ENCODE measurements around the gene XYLB.

Gene XYLB

GRCh38 chr3:38353151-38353550 is 6.6 kb downstream of the XYLB start:
- Histone ChIP-seq H3K9me3 (ENCODE audit: insufficient read depth, low read length) (peaks cover 5% of the 10 kb centered on the region; the same call in 1 of the 2 replicates), H3K9ac (ENCODE audit: insufficient read length, low read depth) (no peak overlapping the region), H3K36me3 (ENCODE audit: insufficient read depth, insufficient read length, low read length) (peaks cover 37% of the 10 kb centered on the region), H3K27me3 (ENCODE audit: insufficient read depth, insufficient read length) (no peaks in the 10 kb centered on the region), H3K4me3 (ENCODE audit: insufficient read length, low read depth) (no peak overlapping the region), H3K4me1 (ENCODE audit: insufficient read depth, insufficient read length) (no peaks in the 10 kb centered on the region)
- no peak for DNase-seq (ENCODE audit: low read depth, low spot score)
- TF ChIP-seq SUZ12 (IDR thresholded peaks at IDR 0.05; ENCODE audit: extremely low read depth, insufficient read depth, insufficient read length) (no peak), ZNF274 (IDR thresholded peaks at IDR 0.05; ENCODE audit: low read depth, low read length) (no peak), YY1 (IDR thresholded peaks at IDR 0.05; ENCODE audit: insufficient read depth, insufficient read length) (no peak)

DNA sequence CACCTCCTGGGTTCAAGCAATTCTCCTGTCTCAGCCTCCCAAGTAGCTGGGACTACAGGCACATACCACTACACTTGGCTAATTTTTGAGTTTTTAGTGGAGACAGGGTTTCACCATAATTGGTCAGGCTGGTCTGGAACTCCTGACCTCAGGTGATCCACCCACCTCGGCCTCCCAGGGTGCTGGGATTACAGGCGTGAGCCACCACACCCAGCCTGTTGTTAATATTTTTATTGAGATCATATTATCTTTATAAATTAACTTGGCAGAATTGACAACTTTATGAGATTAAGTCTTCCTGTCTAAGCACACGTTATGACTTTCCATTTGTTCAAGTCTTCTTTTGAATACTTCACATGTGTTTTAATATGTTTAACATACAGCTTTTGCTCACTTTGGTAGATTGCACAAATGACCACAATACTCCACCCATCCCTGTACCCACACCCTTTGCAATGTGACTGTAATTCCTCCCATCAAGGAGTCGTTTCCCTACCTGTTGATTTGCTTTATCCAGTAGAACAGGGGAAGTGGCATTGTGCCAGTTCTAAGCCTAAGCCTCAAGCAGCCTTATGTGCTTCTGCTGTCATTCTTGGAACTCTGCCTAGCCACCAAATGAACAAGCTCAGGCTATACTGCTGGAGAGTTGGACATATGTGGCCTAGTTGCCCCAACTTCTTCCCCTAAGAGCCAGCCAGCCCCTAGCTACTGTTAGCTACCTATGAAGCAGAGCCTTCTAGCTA is 8.2 kb downstream of the XYLB start:
- DNase-seq (ENCODE audit: low read depth, low spot score), result no peak
- Histone ChIP-seq H3K27me3 (ENCODE audit: insufficient read depth, insufficient read length) (no peaks in the 10 kb centered on the region), H3K9ac (ENCODE audit: insufficient read length, low read depth) (no peak overlapping the region), H3K36me3 (ENCODE audit: insufficient read depth, insufficient read length, low read length) (peaks cover 23% of the 10 kb centered on the region), H3K9me3 (ENCODE audit: insufficient read depth, low read length) (peaks cover 5% of the 10 kb centered on the region; the same call in 1 of the 2 replicates), H3K4me3 (ENCODE audit: insufficient read length, low read depth) (no peak overlapping the region), H3K4me1 (ENCODE audit: insufficient read depth, insufficient read length) (no peaks in the 10 kb centered on the region)
- TF ChIP-seq YY1 (IDR thresholded peaks at IDR 0.05; ENCODE audit: insufficient read depth, insufficient read length) (no peak), SUZ12 (IDR thresholded peaks at IDR 0.05; ENCODE audit: extremely low read depth, insufficient read depth, insufficient read length) (no peak), ZNF274 (IDR thresholded peaks at IDR 0.05; ENCODE audit: low read depth, low read length) (no peak)

DNA sequence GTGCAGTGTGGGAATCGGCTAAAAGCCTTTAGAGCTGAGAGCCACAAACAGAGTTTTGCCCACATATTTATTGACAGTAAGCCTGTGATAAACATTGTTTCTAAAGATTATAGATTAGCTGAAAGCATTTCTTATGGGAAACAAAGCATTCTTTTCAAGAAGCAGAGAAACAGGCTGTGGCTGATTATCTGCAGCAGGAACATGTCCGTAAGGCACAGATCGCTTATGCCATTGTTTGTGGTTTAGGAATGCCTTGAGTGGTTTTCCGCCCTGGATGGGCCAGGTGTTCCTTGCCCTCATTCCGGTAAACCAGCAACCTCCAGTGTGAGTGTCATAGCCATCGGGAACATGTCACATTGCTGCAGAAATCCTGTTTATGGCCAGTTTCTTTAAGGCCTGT is 12.5 kb downstream of the XYLB start:
- H3K27me3 ChIP-seq (ENCODE audit: insufficient read depth, insufficient read length), result no peaks in the 10 kb centered on the region

DNA sequence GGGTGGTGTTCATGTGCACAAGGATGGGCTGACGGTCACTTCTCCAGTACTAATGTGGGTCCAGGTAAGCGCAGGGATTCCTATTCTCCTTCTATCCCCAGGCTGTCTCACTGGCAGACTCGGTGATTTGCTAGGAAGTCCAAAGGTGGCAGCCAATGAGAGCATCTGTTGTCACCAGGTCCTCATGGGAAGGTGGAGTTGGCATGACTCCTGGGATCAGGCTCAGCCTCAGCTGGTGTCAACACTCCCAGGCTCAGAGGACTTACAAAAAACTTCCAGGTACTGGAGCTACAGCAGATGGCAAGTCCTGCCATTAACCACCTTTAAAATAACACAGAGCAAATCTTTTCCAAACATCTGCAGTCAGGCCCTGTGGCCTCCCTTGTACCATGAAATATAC is 13.8 kb downstream of the XYLB start:
- no peak for DNase-seq (ENCODE audit: low read depth, low spot score)
- H3K9me3 ChIP-seq (ENCODE audit: insufficient read depth, low read length), result peaks cover 5% of the 10 kb centered on the region; the same call in 1 of the 2 replicates
- H3K27me3 ChIP-seq (ENCODE audit: insufficient read depth, insufficient read length), result no peaks in the 10 kb centered on the region
- TF ChIP-seq SUZ12 (IDR thresholded peaks at IDR 0.05; ENCODE audit: extremely low read depth, insufficient read depth, insufficient read length) (no peak), YY1 (IDR thresholded peaks at IDR 0.05; ENCODE audit: insufficient read depth, insufficient read length) (no peak), ZNF274 (IDR thresholded peaks at IDR 0.05; ENCODE audit: low read depth, low read length) (no peak)
- H3K9ac ChIP-seq (ENCODE audit: insufficient read length, low read depth), result no peak overlapping the region
- no peaks in the 10 kb centered on the region for H3K4me1 ChIP-seq (ENCODE audit: insufficient read depth, insufficient read length)
- peaks cover 47% of the 10 kb centered on the region for H3K36me3 ChIP-seq (ENCODE audit: insufficient read depth, insufficient read length, low read length)
- no peak overlapping the region for H3K4me3 ChIP-seq (ENCODE audit: insufficient read length, low read depth)

More for the DNA sequence above, 12.5 kb downstream of the XYLB start:
- Histone ChIP-seq H3K36me3 (ENCODE audit: insufficient read depth, insufficient read length, low read length) (peaks cover 37% of the 10 kb centered on the region), H3K4me1 (ENCODE audit: insufficient read depth, insufficient read length) (no peaks in the 10 kb centered on the region), H3K9ac (ENCODE audit: insufficient read length, low read depth) (no peak overlapping the region), H3K4me3 (ENCODE audit: insufficient read length, low read depth) (no peak overlapping the region), H3K9me3 (ENCODE audit: insufficient read depth, low read length) (peaks cover 5% of the 10 kb centered on the region; the same call in 1 of the 2 replicates)
- no peak for TF ChIP-seq ZNF274 (IDR thresholded peaks at IDR 0.05; ENCODE audit: low read depth, low read length)
- TF ChIP-seq SUZ12 (IDR thresholded peaks at IDR 0.05; ENCODE audit: extremely low read depth, insufficient read depth, insufficient read length), result no peak
- TF ChIP-seq YY1 (IDR thresholded peaks at IDR 0.05; ENCODE audit: insufficient read depth, insufficient read length), result no peak
- no peak for DNase-seq (ENCODE audit: low read depth, low spot score)

DNA sequence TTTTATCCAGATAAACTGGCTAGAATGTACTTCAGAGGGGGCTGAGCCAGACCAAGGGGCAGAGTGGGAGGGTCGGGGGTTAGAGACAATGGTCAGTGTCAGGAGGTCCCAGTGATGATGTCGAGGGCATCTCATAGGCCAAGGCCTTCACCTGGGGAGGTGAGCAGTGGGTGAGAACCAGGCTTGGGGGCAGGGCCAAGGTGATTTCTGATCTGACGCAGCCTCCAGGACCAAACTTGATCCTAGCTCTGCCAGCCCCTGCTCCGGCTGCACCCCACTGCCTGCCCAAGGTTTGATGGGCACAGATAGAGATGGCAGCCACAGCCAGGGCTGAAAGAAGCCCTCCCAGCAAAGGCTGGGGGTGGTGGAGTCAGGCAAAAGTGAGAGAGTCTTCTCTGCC is 14.9 kb downstream of the XYLB start:
- peaks cover 57% of the 10 kb centered on the region for H3K36me3 ChIP-seq (ENCODE audit: insufficient read depth, insufficient read length, low read length)
- H3K27me3 ChIP-seq (ENCODE audit: insufficient read depth, insufficient read length), result no peaks in the 10 kb centered on the region
- peaks cover 5% of the 10 kb centered on the region; the same call in 1 of the 2 replicates for H3K9me3 ChIP-seq (ENCODE audit: insufficient read depth, low read length)
- DNase-seq (ENCODE audit: low read depth, low spot score), result no peak
- H3K4me1 ChIP-seq (ENCODE audit: insufficient read depth, insufficient read length), result no peaks in the 10 kb centered on the region
- H3K9ac ChIP-seq (ENCODE audit: insufficient read length, low read depth), result no peak overlapping the region
- TF ChIP-seq ZNF274 (IDR thresholded peaks at IDR 0.05; ENCODE audit: low read depth, low read length), result no peak
- no peak for TF ChIP-seq SUZ12 (IDR thresholded peaks at IDR 0.05; ENCODE audit: extremely low read depth, insufficient read depth, insufficient read length)
- TF ChIP-seq YY1 (IDR thresholded peaks at IDR 0.05; ENCODE audit: insufficient read depth, insufficient read length), result no peak
- H3K4me3 ChIP-seq (ENCODE audit: insufficient read length, low read depth), result no peak overlapping the region

DNA sequence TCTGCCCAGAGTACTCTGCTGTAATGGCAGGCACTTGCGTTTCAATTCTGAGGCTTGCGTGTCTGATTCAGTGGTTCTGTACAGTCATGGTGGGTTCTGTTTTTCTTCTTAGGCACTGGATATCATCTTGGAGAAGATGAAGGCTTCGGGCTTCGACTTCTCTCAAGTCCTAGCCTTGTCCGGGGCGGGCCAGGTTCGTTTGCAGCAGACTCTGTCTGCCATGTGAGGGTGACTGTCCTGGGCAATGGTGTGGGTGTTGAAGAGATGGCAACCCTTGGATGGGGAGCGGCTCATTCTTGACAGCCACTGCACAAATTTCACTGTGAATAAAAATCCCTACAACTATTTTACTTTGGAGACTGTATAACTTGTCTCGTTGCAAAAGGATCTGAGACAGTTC is 16.2 kb downstream of the XYLB start:
- H3K27me3 ChIP-seq (ENCODE audit: insufficient read depth, insufficient read length), result no peaks in the 10 kb centered on the region
- no peak for DNase-seq (ENCODE audit: low read depth, low spot score)
- H3K36me3 ChIP-seq (ENCODE audit: insufficient read depth, insufficient read length, low read length), result peaks cover 62% of the 10 kb centered on the region
- no peak overlapping the region for H3K4me3 ChIP-seq (ENCODE audit: insufficient read length, low read depth)
- no peaks in the 10 kb centered on the region for H3K4me1 ChIP-seq (ENCODE audit: insufficient read depth, insufficient read length)
- TF ChIP-seq SUZ12 (IDR thresholded peaks at IDR 0.05; ENCODE audit: extremely low read depth, insufficient read depth, insufficient read length) (no peak), ZNF274 (IDR thresholded peaks at IDR 0.05; ENCODE audit: low read depth, low read length) (no peak), YY1 (IDR thresholded peaks at IDR 0.05; ENCODE audit: insufficient read depth, insufficient read length) (no peak)
- H3K9ac ChIP-seq (ENCODE audit: insufficient read length, low read depth), result no peak overlapping the region
- H3K9me3 ChIP-seq (ENCODE audit: insufficient read depth, low read length), result no peaks in the 10 kb centered on the region

GRCh38 chr3:38364721-38365400 is 18.3 kb downstream of the XYLB start:
- Histone ChIP-seq H3K9me3 (ENCODE audit: insufficient read depth, low read length) (peaks cover 6% of the 10 kb centered on the region; the same call in 1 of the 2 replicates), H3K4me3 (ENCODE audit: insufficient read length, low read depth) (no peak overlapping the region), H3K36me3 (ENCODE audit: insufficient read depth, insufficient read length, low read length) (peaks cover 78% of the 10 kb centered on the region), H3K9ac (ENCODE audit: insufficient read length, low read depth) (no peak overlapping the region), H3K4me1 (ENCODE audit: insufficient read depth, insufficient read length) (no peaks in the 10 kb centered on the region), H3K27me3 (ENCODE audit: insufficient read depth, insufficient read length) (no peaks in the 10 kb centered on the region)
- TF ChIP-seq YY1 (IDR thresholded peaks at IDR 0.05; ENCODE audit: insufficient read depth, insufficient read length) (no peak), ZNF274 (IDR thresholded peaks at IDR 0.05; ENCODE audit: low read depth, low read length) (no peak), SUZ12 (IDR thresholded peaks at IDR 0.05; ENCODE audit: extremely low read depth, insufficient read depth, insufficient read length) (no peak)
- no peak for DNase-seq (ENCODE audit: low read depth, low spot score)
